Endothelial cell of umbilical vein (primary cell): Measurements from ENCODE around the gene CYBA.

ENCODE experiments used
- EZH2 ChIP-seq: IDR thresholded peaks from 2 replicates; pipeline ENCODE4 v1.6.1; 2012; ENCODE audit warnings: borderline replicate concordance, low read depth, mild to moderate bottlenecking, moderate library complexity, low read length, inconsistent platforms; ENCODE audit not compliant: severe bottlenecking
- JUN ChIP-seq: IDR thresholded peaks from 2 replicates; pipeline ENCODE4 v1.6.1; 2011; ENCODE audit warnings: borderline replicate concordance, low read depth; ENCODE audit not compliant: insufficient read length, insufficient read depth
- POLR2AphosphoS5 ChIP-seq: IDR thresholded peaks from 2 replicates; pipeline ENCODE4 v1.6.1; 2012; ENCODE audit warnings: low read depth, mild to moderate bottlenecking, control low read depth, low read length, moderate library complexity; ENCODE audit not compliant: insufficient read depth
- TF ChIP-seq, protein P1 (sequence below), 2 donors: IDR thresholded peaks; 1 replicate in 1 of 2; 2 replicates in 1 of 2; pipeline ENCODE4 v1.5.1; 2011; ENCODE audit warnings: low read length in 2 of 2, mild to moderate bottlenecking in 2 of 2, moderate library complexity in 2 of 2, control low read depth in 1 of 2, inconsistent platforms in 1 of 2, low read depth in 1 of 2; ENCODE audit not compliant: insufficient read depth in 1 of 2; ENCODE audit errors: extremely low read depth in 1 of 2
- TF ChIP-seq, protein P2 (sequence below): IDR thresholded peaks from 2 replicates; pipeline ENCODE4 v1.6.1; 2011; ENCODE audit not compliant: insufficient read depth, insufficient read length

DNA sequence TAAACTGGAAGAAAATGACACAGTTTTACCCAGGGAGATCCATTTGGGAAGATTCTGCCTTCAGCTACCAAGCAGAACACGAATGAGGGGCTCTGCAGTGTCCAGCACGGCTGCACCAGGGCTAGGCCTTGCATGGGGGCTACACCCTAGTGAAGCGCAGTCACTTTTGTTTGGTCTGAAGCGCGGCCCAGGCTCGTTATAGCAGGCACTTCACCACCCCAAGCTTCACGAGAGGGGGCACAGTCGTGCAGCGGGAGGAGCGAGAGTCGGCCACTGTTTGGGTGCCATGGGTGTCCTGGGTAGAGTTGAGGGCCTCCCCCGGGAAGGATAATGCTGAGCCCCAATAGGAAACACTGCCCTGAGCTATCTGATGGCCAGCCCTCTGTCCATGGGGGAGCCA is 34.1 kb downstream of the CYBA start:
- TF ChIP-seq JUN, result no peak
- TF ChIP-seq, protein P1, sequence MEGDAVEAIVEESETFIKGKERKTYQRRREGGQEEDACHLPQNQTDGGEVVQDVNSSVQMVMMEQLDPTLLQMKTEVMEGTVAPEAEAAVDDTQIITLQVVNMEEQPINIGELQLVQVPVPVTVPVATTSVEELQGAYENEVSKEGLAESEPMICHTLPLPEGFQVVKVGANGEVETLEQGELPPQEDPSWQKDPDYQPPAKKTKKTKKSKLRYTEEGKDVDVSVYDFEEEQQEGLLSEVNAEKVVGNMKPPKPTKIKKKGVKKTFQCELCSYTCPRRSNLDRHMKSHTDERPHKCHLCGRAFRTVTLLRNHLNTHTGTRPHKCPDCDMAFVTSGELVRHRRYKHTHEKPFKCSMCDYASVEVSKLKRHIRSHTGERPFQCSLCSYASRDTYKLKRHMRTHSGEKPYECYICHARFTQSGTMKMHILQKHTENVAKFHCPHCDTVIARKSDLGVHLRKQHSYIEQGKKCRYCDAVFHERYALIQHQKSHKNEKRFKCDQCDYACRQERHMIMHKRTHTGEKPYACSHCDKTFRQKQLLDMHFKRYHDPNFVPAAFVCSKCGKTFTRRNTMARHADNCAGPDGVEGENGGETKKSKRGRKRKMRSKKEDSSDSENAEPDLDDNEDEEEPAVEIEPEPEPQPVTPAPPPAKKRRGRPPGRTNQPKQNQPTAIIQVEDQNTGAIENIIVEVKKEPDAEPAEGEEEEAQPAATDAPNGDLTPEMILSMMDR (IDR thresholded peaks at IDR 0.05; ENCODE audit: extremely low read depth in 1 of 2, insufficient read depth in 1 of 2, low read depth in 1 of 2, low read length in 2 of 2), result no peak
- TF ChIP-seq EZH2, result no peak
- TF ChIP-seq POLR2AphosphoS5, result no peak
- TF ChIP-seq, protein P2, sequence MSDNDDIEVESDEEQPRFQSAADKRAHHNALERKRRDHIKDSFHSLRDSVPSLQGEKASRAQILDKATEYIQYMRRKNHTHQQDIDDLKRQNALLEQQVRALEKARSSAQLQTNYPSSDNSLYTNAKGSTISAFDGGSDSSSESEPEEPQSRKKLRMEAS, result no peak
